ENCODE data around the gene AGRN.
"Not testable (repeated sequence)": the region's sequence is repeated elsewhere in the genome, so short reads cannot be mapped to it uniquely, and the experiment has no call there.

Gene AGRN

DNA sequence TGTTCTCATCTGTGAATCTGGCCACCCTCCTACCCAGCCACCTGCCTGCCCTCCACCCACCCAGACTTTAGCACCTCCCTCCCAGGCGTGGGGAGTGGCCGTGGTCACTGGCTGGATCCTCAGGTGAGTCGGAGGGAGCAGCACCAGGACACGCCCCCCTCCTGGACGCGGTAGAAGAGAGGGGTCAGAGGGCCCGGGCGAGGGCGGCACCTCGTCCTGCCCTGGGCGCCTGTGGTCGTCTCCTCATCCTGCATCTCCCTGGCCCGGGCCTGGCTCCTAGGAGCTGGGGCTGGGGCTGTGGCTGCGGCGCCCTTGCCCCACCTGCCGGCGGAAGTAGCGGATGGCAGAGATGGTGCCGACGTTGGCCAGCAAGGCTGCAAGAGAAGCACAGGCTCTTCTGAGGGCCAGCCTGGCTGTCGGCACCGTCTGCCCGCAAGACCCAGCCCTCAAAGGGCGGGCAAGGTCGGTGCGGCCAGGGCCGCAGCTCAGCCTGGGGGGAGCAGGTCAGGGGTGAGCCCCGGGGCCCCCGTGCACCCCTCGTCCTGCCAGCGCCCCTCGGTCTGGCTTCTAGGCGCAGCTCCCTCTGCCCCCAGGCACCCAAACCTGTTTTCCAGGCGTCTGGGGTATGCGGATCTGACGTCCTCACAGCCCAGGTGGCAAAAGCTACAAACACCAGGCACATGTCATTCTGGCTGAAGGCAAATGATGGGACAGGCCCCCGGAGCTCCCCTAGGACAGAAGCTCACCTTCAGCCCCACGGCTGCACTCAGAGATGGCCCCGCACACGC is 43.8 kb upstream of the AGRN start:
- Histone ChIP-seq H3K4me1 (ENCODE audit: control insufficient read depth, insufficient read depth, low read length, poor library complexity, severe bottlenecking) (peaks cover 10% of the 10 kb centered on the region), H3K9me3 (ENCODE audit: control insufficient read depth, low read length) (no peaks in the 10 kb centered on the region), H3K36me3 (ENCODE audit: control insufficient read depth, insufficient read depth, low read length) (no peaks in the 10 kb centered on the region), H3K27ac (ENCODE audit: insufficient read depth, low read length, poor library complexity, severe bottlenecking) (no peak overlapping the region), H3K27me3 (replicated peaks; ENCODE audit: control insufficient read depth, insufficient read depth, low read length, poor library complexity, severe bottlenecking) (no peaks in the 10 kb centered on the region), H3K4me3 (ENCODE audit: insufficient read depth, low read depth, low read length, poor library complexity, severe bottlenecking) (peak overlapping the region; percentile 37)
- peak in 2 of 3 donors; percentile 34 to 36 for DNase-seq

DNA sequence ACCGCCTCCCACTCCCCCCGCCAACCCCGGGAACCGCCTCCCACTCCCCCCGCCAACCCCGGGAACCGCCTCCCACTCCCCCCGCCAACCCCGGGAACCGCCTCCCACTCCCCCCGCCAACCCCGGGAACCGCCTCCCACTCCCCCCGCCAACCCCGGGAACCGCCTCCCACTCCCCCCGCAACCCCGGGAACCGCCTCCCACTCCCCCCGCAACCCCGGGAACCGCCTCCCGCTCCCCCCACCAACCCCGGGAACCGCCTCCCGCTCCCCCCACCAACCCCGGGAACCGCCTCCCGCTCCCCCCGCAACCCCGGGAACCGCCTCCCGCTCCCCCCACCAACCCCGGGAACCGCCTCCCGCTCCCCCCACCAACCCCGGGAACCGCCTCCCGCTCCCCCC is 43.1 kb upstream of the AGRN start:
- H3K4me3 ChIP-seq (ENCODE audit: insufficient read depth, low read depth, low read length, poor library complexity, severe bottlenecking); H3K27ac ChIP-seq (ENCODE audit: insufficient read depth, low read length, poor library complexity, severe bottlenecking); DNase-seq; H3K9me3 ChIP-seq (ENCODE audit: control insufficient read depth, low read length); H3K36me3 ChIP-seq (ENCODE audit: control insufficient read depth, insufficient read depth, low read length); H3K27me3 ChIP-seq (replicated peaks; ENCODE audit: control insufficient read depth, insufficient read depth, low read length, poor library complexity, severe bottlenecking): not testable (repeated sequence)
- H3K4me1 ChIP-seq (ENCODE audit: control insufficient read depth, insufficient read depth, low read length, poor library complexity, severe bottlenecking) = peaks cover 10% of the 10 kb centered on the region

DNA sequence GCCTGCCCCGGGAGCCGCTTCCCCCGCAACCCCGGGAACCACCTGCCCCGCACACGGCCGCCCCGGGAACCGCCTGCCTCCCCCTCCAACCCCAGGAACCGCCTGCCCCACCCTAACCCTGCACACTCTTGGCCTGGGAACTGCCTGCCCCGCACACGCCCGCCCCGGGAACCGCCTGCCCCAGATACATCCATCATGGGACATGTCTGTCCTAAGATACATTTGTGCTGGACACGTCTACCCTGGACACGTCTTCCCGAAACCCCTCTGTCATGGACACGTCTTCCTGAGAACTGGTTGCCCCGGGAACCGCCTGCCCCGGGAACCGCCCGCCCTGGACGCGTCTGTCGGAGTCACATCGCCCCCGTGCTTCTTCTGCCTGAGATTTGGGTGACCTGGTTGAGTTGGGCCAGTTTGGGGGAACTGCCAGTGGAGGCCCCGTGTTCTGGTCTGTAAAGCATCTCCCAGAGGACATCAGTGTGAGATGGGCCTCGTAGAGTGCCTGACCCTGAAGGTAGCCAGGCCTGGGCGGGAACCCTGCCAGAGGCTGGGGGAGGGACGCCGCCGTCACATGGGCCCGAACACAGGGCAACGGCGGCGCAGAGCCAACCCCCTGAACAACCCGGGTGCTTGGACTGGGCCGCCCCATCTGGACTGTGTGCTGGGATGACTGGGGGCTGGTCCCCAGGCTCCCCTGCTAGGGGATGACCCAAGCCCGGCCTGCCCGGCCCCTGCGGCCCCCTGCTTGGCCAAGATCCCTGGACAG is 41.7 kb upstream of the AGRN start:
- no peaks in the 10 kb centered on the region for H3K36me3 ChIP-seq (ENCODE audit: control insufficient read depth, insufficient read depth, low read length)
- DNase-seq = no peak
- H3K4me3 ChIP-seq (ENCODE audit: insufficient read depth, low read depth, low read length, poor library complexity, severe bottlenecking) = no peak overlapping the region
- H3K27ac ChIP-seq (ENCODE audit: insufficient read depth, low read length, poor library complexity, severe bottlenecking) = no peak overlapping the region
- no peaks in the 10 kb centered on the region for H3K9me3 ChIP-seq (ENCODE audit: control insufficient read depth, low read length)
- no peaks in the 10 kb centered on the region for H3K27me3 ChIP-seq (replicated peaks; ENCODE audit: control insufficient read depth, insufficient read depth, low read length, poor library complexity, severe bottlenecking)
- H3K4me1 ChIP-seq (ENCODE audit: control insufficient read depth, insufficient read depth, low read length, poor library complexity, severe bottlenecking) = peaks cover 10% of the 10 kb centered on the region

DNA sequence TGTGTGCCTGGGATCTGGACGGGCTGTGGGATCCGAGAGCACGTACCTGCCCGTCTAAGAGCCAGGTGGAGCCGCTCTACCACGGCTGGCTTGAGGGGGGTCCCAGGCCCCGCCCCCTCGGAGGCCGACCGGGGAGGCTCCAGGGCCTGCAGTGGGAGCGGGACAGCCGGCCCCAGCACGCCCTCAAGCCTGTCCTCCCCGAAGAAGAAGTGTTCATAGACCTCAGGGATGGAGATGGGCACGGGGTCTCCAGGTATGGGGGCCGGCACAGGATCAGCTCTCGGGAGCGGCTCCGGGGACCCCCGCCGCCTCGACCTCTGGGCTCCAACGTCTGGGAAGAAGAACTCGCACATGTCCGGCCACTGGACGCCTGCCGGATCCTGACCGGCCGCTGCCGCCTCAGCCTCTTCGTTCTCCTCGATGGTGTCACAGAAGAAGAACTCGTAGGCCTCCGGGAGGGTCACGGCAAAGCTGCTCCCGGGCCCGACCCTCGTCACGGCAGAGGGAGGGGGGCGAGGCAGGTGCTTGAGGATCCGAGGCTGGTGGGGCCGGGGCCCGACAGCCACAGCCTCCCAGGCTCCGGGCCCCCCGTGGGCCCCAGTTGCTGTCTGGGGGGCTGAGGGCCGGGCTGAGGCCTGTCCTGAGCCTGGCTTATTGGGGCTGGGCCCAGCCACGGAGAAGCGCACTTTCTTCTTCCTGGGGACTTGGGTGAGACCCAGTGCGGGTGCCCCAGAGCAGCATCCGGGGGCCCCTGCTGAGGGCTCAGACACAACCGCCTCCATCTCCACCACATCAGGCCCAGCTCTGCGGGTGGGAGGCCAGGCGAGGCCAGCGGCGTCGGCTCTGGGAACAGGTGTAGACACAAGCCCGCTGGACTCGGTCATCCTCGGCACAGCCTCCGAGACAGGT is 40.8 kb upstream of the AGRN start:
- no peak for DNase-seq
- H3K27me3 ChIP-seq (replicated peaks; ENCODE audit: control insufficient read depth, insufficient read depth, low read length, poor library complexity, severe bottlenecking) = no peaks in the 10 kb centered on the region
- H3K4me1 ChIP-seq (ENCODE audit: control insufficient read depth, insufficient read depth, low read length, poor library complexity, severe bottlenecking) = peaks cover 10% of the 10 kb centered on the region
- H3K36me3 ChIP-seq (ENCODE audit: control insufficient read depth, insufficient read depth, low read length) = no peaks in the 10 kb centered on the region
- H3K9me3 ChIP-seq (ENCODE audit: control insufficient read depth, low read length) = no peaks in the 10 kb centered on the region
- H3K27ac ChIP-seq (ENCODE audit: insufficient read depth, low read length, poor library complexity, severe bottlenecking) = no peak overlapping the region
- no peak overlapping the region for H3K4me3 ChIP-seq (ENCODE audit: insufficient read depth, low read depth, low read length, poor library complexity, severe bottlenecking)

DNA sequence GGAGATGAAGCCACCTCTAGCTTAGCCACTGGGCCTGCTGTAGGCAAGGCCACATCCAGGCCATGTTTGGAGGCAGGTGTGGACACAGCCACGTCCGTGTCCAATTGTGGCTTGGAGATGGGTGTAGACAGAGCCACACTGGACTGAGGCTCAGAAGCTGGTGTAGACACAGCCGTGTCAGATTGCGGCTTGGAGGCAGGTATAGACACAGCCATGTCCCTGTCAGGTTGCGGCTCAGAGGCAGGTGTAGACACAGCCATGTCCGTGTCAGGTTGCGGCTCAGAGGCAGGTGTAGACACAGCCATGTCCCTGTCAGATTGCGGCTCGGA is 40.2 kb upstream of the AGRN start:
- DNase-seq = no peak
- Histone ChIP-seq H3K27me3 (replicated peaks; ENCODE audit: control insufficient read depth, insufficient read depth, low read length, poor library complexity, severe bottlenecking) (no peaks in the 10 kb centered on the region), H3K9me3 (ENCODE audit: control insufficient read depth, low read length) (no peaks in the 10 kb centered on the region), H3K27ac (ENCODE audit: insufficient read depth, low read length, poor library complexity, severe bottlenecking) (no peak overlapping the region), H3K36me3 (ENCODE audit: control insufficient read depth, insufficient read depth, low read length) (no peaks in the 10 kb centered on the region), H3K4me1 (ENCODE audit: control insufficient read depth, insufficient read depth, low read length, poor library complexity, severe bottlenecking) (peaks cover 10% of the 10 kb centered on the region), H3K4me3 (ENCODE audit: insufficient read depth, low read depth, low read length, poor library complexity, severe bottlenecking) (no peak overlapping the region)

DNA sequence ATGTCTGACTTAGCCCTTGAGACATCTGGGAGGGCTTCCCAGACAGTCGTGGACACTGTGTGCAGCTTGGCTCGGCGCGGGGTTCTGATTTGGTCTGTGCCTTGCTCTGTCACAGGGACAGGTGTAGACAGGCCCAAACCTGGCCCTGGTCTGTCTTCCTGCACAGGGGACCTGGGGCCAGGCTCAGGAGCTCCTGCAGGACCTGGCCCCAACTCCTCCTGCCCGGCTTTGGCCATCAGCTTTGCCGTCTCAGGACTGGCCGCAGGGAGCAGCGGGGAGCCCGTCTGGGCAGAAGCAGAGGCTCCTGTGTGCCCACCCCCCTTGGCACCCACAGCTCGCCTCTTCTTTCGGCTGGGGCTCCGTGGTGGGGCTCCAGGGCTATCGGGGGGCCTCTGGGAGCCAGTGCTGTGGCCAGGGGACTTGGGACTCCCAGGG is 39.8 kb upstream of the AGRN start:
- H3K9me3 ChIP-seq (ENCODE audit: control insufficient read depth, low read length) = no peaks in the 10 kb centered on the region

DNA sequence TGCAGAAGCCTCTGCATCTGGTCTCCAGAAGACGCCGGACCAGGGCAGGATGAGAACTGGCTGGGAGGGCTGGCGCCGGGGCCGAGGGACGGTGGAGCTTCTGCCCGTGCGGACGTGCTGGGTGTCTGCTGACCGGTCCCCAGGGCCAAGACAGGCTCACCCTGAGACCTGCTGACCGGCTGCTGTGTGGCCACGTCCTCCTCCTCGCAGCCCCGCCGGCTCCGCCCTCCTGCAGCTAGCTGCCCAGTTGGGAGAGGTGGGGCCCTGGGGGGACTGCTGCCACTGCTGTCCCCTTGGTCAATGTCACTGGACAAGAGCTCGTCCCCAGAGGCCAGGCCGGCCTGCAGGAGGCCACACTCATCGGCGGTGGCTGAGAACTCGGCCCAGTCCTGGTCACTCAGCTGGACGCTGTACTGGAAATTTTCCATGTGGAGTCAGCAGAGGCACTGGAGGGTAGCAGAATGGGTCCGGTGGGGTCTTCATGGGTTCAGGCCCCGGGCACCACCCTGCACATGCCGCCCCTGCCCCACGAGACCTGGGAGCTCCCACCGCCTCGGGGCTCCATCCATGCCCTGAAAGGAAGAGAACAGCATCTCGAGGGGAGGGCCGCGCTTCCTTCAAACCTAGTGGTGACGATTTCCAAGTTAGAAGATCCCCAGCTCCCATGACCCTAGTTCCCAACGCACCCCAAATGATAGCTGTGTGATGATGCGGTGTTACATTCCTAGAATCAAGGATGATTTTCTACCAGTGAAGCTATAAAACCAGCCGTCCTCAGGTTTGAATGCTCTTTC is 39.1 kb upstream of the AGRN start:
- H3K9me3 ChIP-seq (ENCODE audit: control insufficient read depth, low read length) = no peaks in the 10 kb centered on the region
- peaks cover 6% of the 10 kb centered on the region for H3K4me1 ChIP-seq (ENCODE audit: control insufficient read depth, insufficient read depth, low read length, poor library complexity, severe bottlenecking)
- no peaks in the 10 kb centered on the region for H3K27me3 ChIP-seq (replicated peaks; ENCODE audit: control insufficient read depth, insufficient read depth, low read length, poor library complexity, severe bottlenecking)
- H3K27ac ChIP-seq (ENCODE audit: insufficient read depth, low read length, poor library complexity, severe bottlenecking) = no peak overlapping the region
- no peak overlapping the region for H3K4me3 ChIP-seq (ENCODE audit: insufficient read depth, low read depth, low read length, poor library complexity, severe bottlenecking)
- DNase-seq = no peak
- H3K36me3 ChIP-seq (ENCODE audit: control insufficient read depth, insufficient read depth, low read length) = no peaks in the 10 kb centered on the region

More for the DNA sequence above, 39.8 kb upstream of the AGRN start:
- H3K27me3 ChIP-seq (replicated peaks; ENCODE audit: control insufficient read depth, insufficient read depth, low read length, poor library complexity, severe bottlenecking) = no peaks in the 10 kb centered on the region
- peaks cover 10% of the 10 kb centered on the region for H3K4me1 ChIP-seq (ENCODE audit: control insufficient read depth, insufficient read depth, low read length, poor library complexity, severe bottlenecking)
- H3K4me3 ChIP-seq (ENCODE audit: insufficient read depth, low read depth, low read length, poor library complexity, severe bottlenecking) = no peak overlapping the region
- H3K27ac ChIP-seq (ENCODE audit: insufficient read depth, low read length, poor library complexity, severe bottlenecking) = no peak overlapping the region
- no peak for DNase-seq
- no peaks in the 10 kb centered on the region for H3K36me3 ChIP-seq (ENCODE audit: control insufficient read depth, insufficient read depth, low read length)

DNA sequence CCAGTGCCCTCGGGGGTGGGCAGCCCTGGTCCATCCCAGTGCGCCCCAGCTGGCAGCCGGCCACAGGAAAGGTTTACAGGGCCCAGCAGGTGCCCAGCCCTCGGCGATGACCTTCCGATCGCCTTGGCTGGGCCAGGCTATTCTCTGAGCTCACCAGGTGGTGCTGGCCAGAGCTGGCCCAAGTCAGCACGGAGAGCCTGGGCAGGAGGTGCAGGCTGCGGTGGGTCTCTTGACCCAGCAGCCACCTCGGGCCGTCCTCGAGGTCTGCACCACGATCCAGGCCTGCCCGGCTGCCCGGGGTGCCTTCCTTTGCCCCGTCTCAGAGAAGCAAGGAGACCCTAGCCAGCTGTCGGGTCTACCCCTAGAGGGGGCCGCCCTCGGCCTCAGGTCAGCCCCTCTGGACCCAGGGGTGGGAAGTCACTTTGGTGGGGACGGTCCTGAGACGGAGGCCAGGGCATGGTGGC is 38.4 kb upstream of the AGRN start:
- Histone ChIP-seq H3K4me1 (ENCODE audit: control insufficient read depth, insufficient read depth, low read length, poor library complexity, severe bottlenecking) (no peaks in the 10 kb centered on the region), H3K27ac (ENCODE audit: insufficient read depth, low read length, poor library complexity, severe bottlenecking) (no peak overlapping the region), H3K4me3 (ENCODE audit: insufficient read depth, low read depth, low read length, poor library complexity, severe bottlenecking) (no peak overlapping the region), H3K36me3 (ENCODE audit: control insufficient read depth, insufficient read depth, low read length) (no peaks in the 10 kb centered on the region), H3K9me3 (ENCODE audit: control insufficient read depth, low read length) (no peaks in the 10 kb centered on the region), H3K27me3 (replicated peaks; ENCODE audit: control insufficient read depth, insufficient read depth, low read length, poor library complexity, severe bottlenecking) (no peaks in the 10 kb centered on the region)
- DNase-seq = no peak

DNA sequence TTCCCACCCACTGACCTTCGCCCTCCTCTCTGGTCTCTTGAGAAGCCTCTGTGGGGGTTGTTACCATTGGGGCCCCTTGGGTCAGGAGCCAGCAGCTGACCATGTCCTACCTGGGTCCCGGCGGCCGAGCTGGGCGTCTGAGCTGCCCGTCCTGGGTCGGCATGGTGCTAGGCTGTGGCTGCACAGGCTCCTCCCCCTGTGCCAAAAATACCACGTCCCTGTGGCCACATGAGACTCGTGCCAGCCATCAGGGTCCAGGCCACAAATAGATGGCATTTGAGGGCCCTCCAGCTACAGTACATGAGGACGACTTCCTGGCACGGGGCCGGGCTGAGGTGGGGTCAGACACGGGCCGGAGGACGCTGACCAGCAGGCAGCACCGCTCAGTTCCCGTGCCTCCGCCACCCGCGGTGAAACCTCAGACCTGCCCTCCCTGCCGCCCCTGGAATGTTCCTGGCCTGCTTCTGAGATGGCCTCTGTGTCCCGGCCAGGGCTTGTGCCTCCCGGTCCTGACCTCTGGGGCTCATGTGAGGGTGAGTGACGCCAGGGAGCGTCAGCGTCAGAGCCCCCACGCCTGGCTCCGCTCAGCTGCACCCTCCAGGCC is 37.9 kb upstream of the AGRN start, which contains the start of gene PERM1:
TSS of gene PERM1 (minus strand) at position 139 of the 604 bp plus-strand sequence. CDS start 1,064 bp downstream, outside the sequence.
- Histone ChIP-seq H3K9me3 (ENCODE audit: control insufficient read depth, low read length) (no peaks in the 10 kb centered on the region), H3K27me3 (replicated peaks; ENCODE audit: control insufficient read depth, insufficient read depth, low read length, poor library complexity, severe bottlenecking) (no peaks in the 10 kb centered on the region), H3K4me3 (ENCODE audit: insufficient read depth, low read depth, low read length, poor library complexity, severe bottlenecking) (no peak within 1 kb of the TSS), H3K4me1 (ENCODE audit: control insufficient read depth, insufficient read depth, low read length, poor library complexity, severe bottlenecking) (no peaks in the 10 kb centered on the region), H3K27ac (ENCODE audit: insufficient read depth, low read length, poor library complexity, severe bottlenecking) (no peak within 1 kb of the TSS), H3K36me3 (ENCODE audit: control insufficient read depth, insufficient read depth, low read length) (no peaks in the 10 kb centered on the region)
- DNase-seq = no peak
